ENCODE results near the gene EDA. TPM values are rescaled to one million over a fixed set of nuclear protein-coding genes. Genes with fewer than 3 reads are reported as not detected.

Gene EDA
- total RNA-seq, 4 donors from 2014 or later: 6.2 to 27.0 (median 14.2) TPM

DNA sequence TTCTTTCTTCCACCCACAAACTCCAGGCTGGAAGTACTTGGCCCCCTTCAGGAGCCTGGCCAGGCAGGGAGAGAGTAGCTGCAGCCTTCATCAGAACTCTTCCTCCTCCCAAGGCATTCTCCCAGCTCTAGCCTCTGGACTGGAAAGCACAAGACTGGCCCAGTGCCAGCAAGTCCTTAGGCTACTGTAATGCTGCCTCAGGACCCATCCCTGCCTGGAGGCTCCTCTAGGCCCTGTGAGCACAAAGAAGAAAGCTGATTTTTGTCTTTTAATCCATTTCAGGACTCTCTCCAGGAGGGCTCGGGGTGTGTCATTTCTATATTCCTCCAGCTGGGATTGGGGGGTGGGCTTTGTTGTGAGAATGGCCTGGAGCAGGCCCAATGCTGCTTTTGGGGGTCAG lies 423.0 kb downstream of the EDA start:
- TF ChIP-seq POLR2A (IDR thresholded peaks at IDR 0.05): no peak
- TF ChIP-seq, protein P1, sequence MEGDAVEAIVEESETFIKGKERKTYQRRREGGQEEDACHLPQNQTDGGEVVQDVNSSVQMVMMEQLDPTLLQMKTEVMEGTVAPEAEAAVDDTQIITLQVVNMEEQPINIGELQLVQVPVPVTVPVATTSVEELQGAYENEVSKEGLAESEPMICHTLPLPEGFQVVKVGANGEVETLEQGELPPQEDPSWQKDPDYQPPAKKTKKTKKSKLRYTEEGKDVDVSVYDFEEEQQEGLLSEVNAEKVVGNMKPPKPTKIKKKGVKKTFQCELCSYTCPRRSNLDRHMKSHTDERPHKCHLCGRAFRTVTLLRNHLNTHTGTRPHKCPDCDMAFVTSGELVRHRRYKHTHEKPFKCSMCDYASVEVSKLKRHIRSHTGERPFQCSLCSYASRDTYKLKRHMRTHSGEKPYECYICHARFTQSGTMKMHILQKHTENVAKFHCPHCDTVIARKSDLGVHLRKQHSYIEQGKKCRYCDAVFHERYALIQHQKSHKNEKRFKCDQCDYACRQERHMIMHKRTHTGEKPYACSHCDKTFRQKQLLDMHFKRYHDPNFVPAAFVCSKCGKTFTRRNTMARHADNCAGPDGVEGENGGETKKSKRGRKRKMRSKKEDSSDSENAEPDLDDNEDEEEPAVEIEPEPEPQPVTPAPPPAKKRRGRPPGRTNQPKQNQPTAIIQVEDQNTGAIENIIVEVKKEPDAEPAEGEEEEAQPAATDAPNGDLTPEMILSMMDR (IDR thresholded peaks at IDR 0.05): no peak
- Histone ChIP-seq H3K36me3 (no peaks in the 10 kb centered on the region), H3K27ac (no peak overlapping the region), H3K4me1 (no peaks in the 10 kb centered on the region), H3K4me3 (replicated peaks in 1 of 3) (no peak overlapping the region), H3K9me3 (no peaks in the 10 kb centered on the region), H3K27me3 (no peaks in the 10 kb centered on the region)
- intact Hi-C loops (cut with DNase I): loop anchor here (5.0 to 10.0 kb wide), 2 partner anchors 56 to 497 kb away; no protein-coding TSS in a partner anchor
- WGBS, 2 donors: 88 to 100% methylated on average over 1 of the region's 1 CpG
- peak; percentile 27 to 40 for DNase-seq

DNA sequence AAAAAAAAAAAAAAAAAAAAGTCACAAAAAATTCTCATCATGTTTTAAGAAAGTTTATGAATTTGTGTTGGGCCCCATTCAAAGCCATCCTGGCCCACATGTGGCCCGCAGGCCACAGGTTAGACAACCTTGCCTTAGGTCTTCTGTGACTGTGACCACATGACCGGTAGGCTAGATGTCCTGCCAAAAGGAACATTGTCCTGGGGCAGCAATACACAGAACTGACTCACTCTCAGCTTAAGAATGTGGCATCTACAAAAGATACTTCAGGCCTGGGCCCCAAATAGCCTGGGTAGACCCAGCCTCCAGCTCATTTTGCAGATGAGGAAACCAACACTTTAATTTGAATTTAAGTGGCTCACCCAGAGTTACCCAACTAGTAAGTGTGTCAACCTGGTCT lies 423.8 kb downstream of the EDA start:
- Histone ChIP-seq H3K4me3 (replicated peaks in 1 of 3) (no peak overlapping the region), H3K4me1 (no peaks in the 10 kb centered on the region), H3K27me3 (no peaks in the 10 kb centered on the region), H3K36me3 (no peaks in the 10 kb centered on the region), H3K27ac (no peak overlapping the region), H3K9me3 (no peaks in the 10 kb centered on the region)
- no peak for DNase-seq
- TF ChIP-seq POLR2A (IDR thresholded peaks at IDR 0.05): no peak
- TF ChIP-seq, protein P1 (IDR thresholded peaks at IDR 0.05): no peak
- intact Hi-C loops (cut with DNase I): loop anchor here (5.0 to 10.0 kb wide), 2 partner anchors 55 to 497 kb away; no protein-coding TSS in a partner anchor
- WGBS, 2 donors: 94 to 100% methylated on average over 2 of the region's 2 CpGs

DNA sequence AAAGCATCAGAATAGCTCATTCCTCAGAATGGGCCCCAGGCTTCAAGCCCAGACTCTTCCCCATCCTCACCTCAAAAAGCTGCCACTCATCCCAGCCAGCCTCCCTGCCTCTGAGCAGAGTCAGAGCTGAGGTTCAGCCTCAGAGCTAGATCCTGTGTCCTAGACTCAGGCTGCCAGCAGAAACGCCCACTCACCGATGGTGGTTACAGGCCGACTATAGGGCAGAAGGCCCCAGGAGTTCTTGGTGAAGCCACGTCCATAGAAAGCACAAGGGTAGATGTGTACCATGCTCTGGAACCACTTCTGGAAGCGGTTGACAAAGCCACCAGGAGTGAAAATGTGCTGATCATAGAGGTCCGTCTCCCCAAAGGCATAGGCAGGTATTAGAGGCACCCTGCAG lies 426.1 kb downstream of the EDA start:
- Histone ChIP-seq H3K27ac (no peak overlapping the region), H3K36me3 (no peaks in the 10 kb centered on the region), H3K9me3 (no peaks in the 10 kb centered on the region), H3K4me3 (replicated peaks in 1 of 3) (no peak overlapping the region), H3K4me1 (no peaks in the 10 kb centered on the region), H3K27me3 (no peaks in the 10 kb centered on the region)
- intact Hi-C loops (cut with DNase I): no loop called here
- no peak for DNase-seq
- TF ChIP-seq, protein P1 (IDR thresholded peaks at IDR 0.05): no peak
- no peak for TF ChIP-seq POLR2A (IDR thresholded peaks at IDR 0.05)
- 100% methylated on average over 2 of the region's 6 CpGs; no CpG with 5 or more reads in 1 of the 2 donors for WGBS, 2 donors

DNA sequence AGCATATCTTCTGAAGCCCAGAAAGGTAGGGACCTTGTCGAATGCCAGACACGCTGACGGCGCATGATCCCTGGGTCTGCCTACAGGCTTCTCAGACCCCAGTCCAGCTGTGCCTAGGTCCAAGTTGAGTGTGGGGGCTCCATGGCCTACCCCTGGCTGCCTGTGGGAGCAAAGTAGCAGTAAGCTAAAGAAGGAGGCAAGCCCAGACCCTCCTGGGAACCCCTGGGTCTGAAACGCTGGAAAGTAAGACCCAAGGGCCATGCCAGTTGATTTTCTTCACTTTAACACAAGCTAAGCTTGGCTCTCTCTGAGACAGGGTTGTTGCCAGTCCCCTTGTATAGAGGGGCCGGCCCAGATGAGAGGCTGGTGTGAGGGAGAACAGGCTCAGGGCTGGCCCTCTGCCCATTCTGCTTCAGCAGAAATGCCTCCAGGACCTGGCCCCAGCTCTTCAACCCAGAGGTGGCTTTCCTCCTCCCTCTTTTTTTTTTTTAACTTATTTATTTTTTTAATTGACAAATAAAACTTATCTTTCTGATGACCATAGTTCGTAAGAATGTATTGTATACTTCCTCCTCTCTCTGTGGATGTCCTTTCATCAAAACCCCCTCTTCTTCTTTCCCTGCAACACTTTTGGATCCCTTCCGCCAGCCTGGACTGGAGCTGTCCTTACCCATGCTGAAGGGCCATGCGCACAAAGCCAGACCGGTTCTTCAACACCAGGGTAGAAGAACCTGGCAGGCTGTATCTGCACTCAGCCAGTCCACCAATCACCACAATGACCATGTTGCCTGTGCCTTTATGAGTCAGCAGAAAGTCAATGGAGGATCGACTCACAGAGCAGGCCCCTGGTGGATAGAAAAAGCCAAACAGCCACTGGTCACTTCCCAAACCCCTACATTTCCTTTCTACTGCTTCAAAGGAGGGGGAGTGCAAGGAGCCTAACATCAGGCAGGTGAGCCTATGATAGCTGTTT lies 426.8 kb downstream of the EDA start:
- WGBS, 2 donors: 33 to 57% methylated on average over 5 to 7 of the region's 11 CpGs
- H3K4me3 ChIP-seq (replicated peaks in 1 of 3): no peak overlapping the region
- DNase-seq: peak; percentile 52 to 60
- H3K9me3 ChIP-seq: no peaks in the 10 kb centered on the region
- H3K4me1 ChIP-seq: no peaks in the 10 kb centered on the region
- H3K36me3 ChIP-seq: no peaks in the 10 kb centered on the region
- no peaks in the 10 kb centered on the region for H3K27me3 ChIP-seq
- no peak for TF ChIP-seq POLR2A (IDR thresholded peaks at IDR 0.05)
- TF ChIP-seq, protein P1 (IDR thresholded peaks at IDR 0.05): no peak
- intact Hi-C loops (cut with DNase I): no loop called here
- no peak overlapping the region for H3K27ac ChIP-seq

DNA sequence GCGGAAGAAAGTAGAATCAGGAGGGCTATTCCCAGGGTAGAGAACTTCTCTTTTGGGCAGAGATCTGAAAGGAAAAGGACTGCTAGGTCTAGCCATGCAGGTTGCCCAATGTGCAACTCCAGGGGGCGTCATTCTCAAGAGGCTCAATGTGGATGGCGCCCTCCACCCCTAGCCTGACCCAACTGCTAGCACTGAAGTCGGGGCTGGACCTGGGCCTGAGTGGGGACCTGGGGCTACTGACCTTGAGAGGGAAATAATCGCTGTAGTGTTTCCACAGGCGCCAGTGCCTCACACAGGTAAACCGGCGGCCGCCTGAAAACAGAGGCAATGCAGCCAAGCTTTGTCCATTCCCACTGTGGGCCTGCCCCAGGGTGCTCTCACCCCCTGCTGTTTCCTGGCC lies 427.8 kb downstream of the EDA start:
- no peaks in the 10 kb centered on the region for H3K4me1 ChIP-seq
- no peak overlapping the region for H3K4me3 ChIP-seq (replicated peaks in 1 of 3)
- H3K27me3 ChIP-seq: no peaks in the 10 kb centered on the region
- H3K27ac ChIP-seq: no peak overlapping the region
- intact Hi-C loops (cut with DNase I): no loop called here
- no peak for DNase-seq
- H3K9me3 ChIP-seq: no peaks in the 10 kb centered on the region
- WGBS, 2 donors: 95 to 100% methylated on average over 1 to 4 of the region's 9 CpGs
- no peaks in the 10 kb centered on the region for H3K36me3 ChIP-seq
- TF ChIP-seq, protein P1 (IDR thresholded peaks at IDR 0.05): no peak
- no peak for TF ChIP-seq POLR2A (IDR thresholded peaks at IDR 0.05)

All from thyroid gland (tissue), 4 donors.